H1 (cell line): ENCODE results near the gene PGM3. TPM values are rescaled to one million over a fixed set of nuclear protein-coding genes. Genes with fewer than 3 reads are reported as not detected.

Experiments used
- CEBPB ChIP-seq: IDR thresholded peaks from 2 replicates; pipeline ENCODE4 v1.6.1; 2012; ENCODE audit warnings: low read depth, low read length
- CHD7 ChIP-seq: fragments of 300-600 bp; sonication (generic); IDR thresholded peaks from 2 replicates; pipeline ENCODE4 v1.7.1; 2012; ENCODE audit warnings: low read length, moderate library complexity, mild to moderate bottlenecking, inconsistent platforms; ENCODE audit not compliant: insufficient replicate concordance
- EP300 ChIP-seq, 2 experiments: IDR thresholded peaks; 1 replicate in 1 of 2; 2 replicates in 1 of 2; pipeline ENCODE4 v1.6.1; 2011 to 2012; ENCODE audit warnings: low read depth in 2 of 2, low read length in 2 of 2, mild to moderate bottlenecking in 2 of 2, borderline replicate concordance in 1 of 2, inconsistent platforms in 1 of 2, moderate library complexity in 1 of 2
- GTF2F1 ChIP-seq: IDR thresholded peaks from 2 replicates; pipeline ENCODE4 v1.6.1; 2012; ENCODE audit warnings: low read depth, low read length, improper control_type of control experiment, borderline replicate concordance
- KDM4A ChIP-seq: IDR thresholded peaks from one replicate; pipeline ENCODE4 v1.7.1; 2012; ENCODE audit warnings: low read depth, mild to moderate bottlenecking, moderate library complexity, low read length, inconsistent platforms; ENCODE audit not compliant: severe bottlenecking
- RAD21 ChIP-seq, 2 experiments: IDR thresholded peaks in 1 of 2; conservative IDR thresholded peaks in 1 of 2; 2 replicates each; pipeline ENCODE4 v1.6.1; 2011; ENCODE audit warnings: low read depth in 2 of 2, low read length in 2 of 2, improper control_type of control experiment in 1 of 2, inconsistent platforms in 1 of 2, mild to moderate bottlenecking in 1 of 2, moderate library complexity in 1 of 2
- SP2 ChIP-seq: IDR thresholded peaks from 2 replicates; pipeline ENCODE4 v1.6.1; 2012; ENCODE audit warnings: mild to moderate bottlenecking, low read length, inconsistent platforms
- SRF ChIP-seq: IDR thresholded peaks from 2 replicates; pipeline ENCODE4 v1.6.1; 2011; ENCODE audit warnings: mild to moderate bottlenecking, low read depth, low read length, moderate library complexity
- TCF12 ChIP-seq: IDR thresholded peaks from 2 replicates; pipeline ENCODE4 v1.6.1; 2011; ENCODE audit warnings: low read depth, mild to moderate bottlenecking, low read length
- polyA plus RNA-seq, 7 experiments: library from polyadenylated mRNA; depleted of rRNA in 3 of 7; stranded (reverse) in 5 of 7; unstranded in 2 of 7; fragments of >200 nt in 5 of 7; fragments of 200-250 nt in 2 of 7; gene quantifications; 1 replicate in 5 of 7; 2 replicates in 1 of 7; 4 replicates in 1 of 7; pipeline versions ENCODE4 v1.2.1 to v1.2.3, GENCODE V29; 2011 to 2013; ENCODE audit warnings: missing spikeins in 2 of 7, mixed read lengths in 2 of 7
- total RNA-seq: library from RNA; stranded (reverse); fragmentation: NEBNext Ultra II Directional; extraction: Animal tissue kit (Norgen Biotek cat#: 25700); gene quantifications from 2 replicates; pipeline ENCODE4 v1.2.1, GENCODE V29; 2021

The PGM3 gene
- total and polyA plus RNA-seq, 2 of the 8 experiments (the other 6 are each of a cell fraction or from before 2014, with no cell fraction given) = 14.5 to 60.5 TPM

GRCh38 chr6:83192871-83193746 lies at the start of gene PGM3, which contains the start of gene RWDD2A (continued):
- no peak for TF ChIP-seq CHD7
- no peak for TF ChIP-seq SP2
- TF ChIP-seq KDM4A = peak; percentile 33
- no peak for TF ChIP-seq TCF12
- TF ChIP-seq SRF = no peak
- no peak for TF ChIP-seq RAD21 (IDR thresholded peaks at IDR 0.05 in 1 of 2, conservative IDR thresholded peaks at IDR 0.05 in 1 of 2; ENCODE audit: low read depth in 2 of 2, low read length in 2 of 2)
- TF ChIP-seq CEBPB = no peak
- TF ChIP-seq EP300 (IDR thresholded peaks at IDR 0.05; ENCODE audit: borderline replicate concordance in 1 of 2, low read depth in 2 of 2, low read length in 2 of 2) = 0 out of 3 replicates have a peak, but pooled peaks of 1 of the 2 experiments have one; percentile 13
- TF ChIP-seq GTF2F1 = no peak
